ENCODE data around the gene ABI3.
A peak's percentile ranks its signal among the peaks of the same experiment; 100 is the strongest.

Gene ABI3

GRCh38 chr17:49226771-49227435, 16.4 kb downstream of the ABI3 start:
- DNase-seq = no peak

DNA sequence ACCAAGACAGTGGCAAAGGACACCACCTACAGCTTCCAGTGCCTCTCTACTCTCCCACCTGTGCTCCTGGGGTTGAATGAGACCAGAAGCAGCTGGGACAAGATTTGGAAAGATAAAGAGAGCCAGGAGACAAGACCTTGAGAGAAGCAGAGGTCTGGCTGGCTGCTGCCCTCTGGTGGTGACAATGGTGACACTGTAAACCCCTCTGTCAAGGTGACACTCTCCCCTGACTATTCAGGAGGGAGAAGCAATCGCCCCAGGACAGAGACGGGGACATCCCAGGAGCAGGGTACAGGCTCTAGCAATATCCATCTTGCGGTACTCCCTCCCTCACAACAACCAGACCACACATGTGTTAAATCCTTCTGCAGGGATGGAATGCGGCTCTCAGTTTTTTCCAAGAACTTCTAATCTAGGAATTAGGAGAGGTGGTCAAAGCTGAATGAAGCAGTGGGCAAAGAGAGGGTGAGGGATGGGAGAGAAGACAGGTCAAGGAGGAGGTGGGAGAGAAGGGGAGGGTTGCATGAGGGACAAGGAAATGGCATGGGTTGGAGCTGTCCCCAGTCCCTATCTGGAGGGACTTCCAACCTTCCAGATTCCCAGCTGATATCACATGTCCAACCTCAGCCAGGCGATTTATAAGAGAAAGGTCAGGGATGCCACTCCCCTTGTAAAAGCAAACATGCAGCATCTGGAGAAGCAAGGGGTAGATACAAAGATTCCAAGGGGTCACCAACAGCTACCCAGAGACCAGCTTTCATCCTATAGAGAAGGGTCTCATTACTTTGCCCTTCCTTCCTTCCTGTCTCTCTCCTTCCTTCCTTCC, 17.1 kb downstream of the ABI3 start:
- peak; percentile 32 to 62 for DNase-seq

GRCh38 chr17:49229076-49229804, 18.7 kb downstream of the ABI3 start:
- no peak for DNase-seq

DNA sequence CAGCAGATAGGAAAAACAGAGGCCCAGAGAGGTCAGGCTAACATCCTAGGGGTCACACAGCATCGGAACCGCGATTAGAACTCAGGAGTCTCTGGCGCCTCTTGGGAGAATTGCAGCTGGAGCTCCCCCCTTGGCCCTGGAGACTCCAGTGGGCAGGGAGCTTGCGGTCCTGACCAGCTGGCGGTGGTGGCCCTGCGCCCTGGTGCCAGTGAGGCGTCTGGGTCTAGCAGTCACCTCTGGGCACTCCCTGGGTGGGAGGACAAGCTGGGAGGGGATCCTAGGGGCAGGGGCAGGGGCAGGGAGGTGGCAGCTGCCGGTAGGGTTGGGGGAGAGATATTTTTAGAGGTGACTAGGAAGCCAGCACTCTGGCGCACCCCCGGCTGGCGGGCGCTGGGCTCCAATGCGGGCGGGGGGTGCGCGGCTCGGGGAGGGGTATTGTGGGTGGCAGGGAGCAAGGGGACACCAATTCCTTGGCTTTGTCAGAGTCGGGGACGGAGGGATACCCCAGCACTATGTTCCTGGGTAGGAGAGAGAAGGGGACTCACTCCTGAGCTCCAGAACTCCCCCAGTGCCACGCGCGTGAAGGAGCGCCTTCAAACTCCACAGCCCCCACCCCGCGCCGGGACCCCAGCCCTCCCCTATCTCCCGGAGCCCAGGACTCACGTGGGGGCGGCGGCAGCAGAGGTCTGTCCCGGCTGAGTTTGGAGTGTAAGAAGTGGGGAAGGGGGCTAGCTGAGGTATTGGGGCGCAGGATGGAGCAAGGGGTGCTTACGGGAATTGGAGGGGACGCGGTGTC, 19.5 kb downstream of the ABI3 start:
- DNase-seq = no peak

DNA sequence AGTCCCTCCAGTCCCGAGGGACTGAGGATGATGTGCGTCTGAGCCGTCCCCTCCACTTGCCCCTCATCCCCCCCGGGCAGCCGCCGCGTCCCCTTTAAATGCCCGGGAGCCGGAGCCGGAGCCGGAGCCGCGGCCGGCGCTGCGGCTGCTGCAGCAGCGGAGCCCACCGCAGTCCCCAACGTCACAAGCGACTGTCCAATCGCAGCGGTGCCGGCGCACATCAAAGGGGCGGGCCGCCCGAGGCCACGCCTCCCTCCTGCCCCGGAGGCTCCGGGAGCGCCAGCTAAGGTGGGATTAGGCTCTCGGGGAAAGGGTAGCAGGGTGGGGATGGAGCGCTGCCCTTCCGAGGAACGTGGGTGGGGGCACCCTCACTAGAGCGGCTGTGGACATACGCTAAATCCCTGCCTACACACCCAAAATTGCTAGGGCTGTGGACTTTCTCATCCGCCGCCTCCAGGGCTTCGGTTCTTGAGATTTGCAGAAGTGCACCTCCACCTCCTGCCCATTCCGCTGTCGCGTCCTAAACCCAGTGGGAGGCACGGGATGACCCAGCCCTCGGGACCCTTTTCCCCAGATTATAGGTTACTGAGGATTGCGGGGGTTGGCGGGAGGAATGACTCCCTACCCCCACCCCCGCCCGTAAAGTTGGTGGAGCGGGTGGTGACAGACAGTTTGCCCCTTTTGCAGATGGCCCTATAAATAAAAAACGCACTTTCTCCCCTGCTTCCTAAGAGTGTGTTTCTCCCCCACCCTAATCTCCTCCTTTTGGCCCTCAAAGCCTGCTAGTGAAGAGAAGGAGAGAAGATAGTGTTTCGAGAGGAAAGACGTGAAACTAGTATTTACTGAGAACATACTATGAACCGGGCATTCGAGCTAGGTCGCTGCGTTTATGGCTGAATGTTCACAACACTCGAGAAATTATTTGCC, 20.4 kb downstream of the ABI3 start, which contains the start of gene PHOSPHO1:
TSS of gene PHOSPHO1 (minus strand) at position 152 of the 927 bp plus-strand sequence. CDS start 4,096 bp downstream, outside the sequence.
- peak; percentile 27 to 41 for DNase-seq

GRCh38 chr17:49231563-49231894, 21.0 kb downstream of the ABI3 start:
- no peak for DNase-seq

- DNase-seq = no peak
Measured at GRCh38 chr17:49234509-49235080, 24.1 kb downstream of the ABI3 start.

GRCh38 chr17:49235896-49236295, 25.4 kb downstream of the ABI3 start:
- DNase-seq = no peak

- DNase-seq = no peak
Measured at GRCh38 chr17:49239963-49240362, 29.5 kb downstream of the ABI3 start.

DNA sequence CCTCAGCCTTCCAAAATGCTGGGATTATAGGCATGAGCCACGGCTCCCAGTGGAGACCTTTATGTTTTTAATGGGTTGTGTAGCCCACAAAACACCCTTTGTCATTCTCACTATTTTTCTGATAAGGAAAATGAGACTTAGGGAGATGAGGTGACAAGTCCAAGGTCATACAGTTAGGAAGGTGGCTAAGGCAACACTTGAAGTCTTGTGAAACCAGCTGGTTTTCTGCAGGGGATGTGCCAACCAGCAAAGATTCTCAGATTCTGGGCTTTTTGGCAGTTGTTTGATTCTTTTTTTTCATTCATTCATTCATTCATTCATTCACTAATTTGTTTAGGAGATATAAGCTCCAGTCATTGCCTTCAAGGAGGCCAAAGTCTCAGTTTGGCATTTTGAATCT, 30.1 kb downstream of the ABI3 start:
- DNase-seq = no peak

DNA sequence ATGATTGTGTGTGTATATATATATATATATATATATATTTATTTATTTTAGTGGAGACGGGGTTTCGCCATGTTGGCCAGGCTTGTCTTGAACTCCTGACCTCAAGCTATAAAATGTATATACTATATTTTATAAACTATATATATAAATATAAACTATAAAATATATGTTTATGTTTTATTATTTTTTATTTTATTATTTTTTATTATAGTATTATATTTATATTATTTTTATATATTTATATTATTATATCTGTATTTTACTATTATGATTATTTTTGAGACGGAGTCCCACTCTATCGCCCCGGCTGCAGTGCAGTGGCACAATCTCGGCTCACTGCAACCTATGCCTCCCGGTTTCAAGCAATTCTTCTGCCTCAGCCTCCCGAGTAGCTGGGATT, 30.5 kb downstream of the ABI3 start:
- DNase-seq = no peak

DNA sequence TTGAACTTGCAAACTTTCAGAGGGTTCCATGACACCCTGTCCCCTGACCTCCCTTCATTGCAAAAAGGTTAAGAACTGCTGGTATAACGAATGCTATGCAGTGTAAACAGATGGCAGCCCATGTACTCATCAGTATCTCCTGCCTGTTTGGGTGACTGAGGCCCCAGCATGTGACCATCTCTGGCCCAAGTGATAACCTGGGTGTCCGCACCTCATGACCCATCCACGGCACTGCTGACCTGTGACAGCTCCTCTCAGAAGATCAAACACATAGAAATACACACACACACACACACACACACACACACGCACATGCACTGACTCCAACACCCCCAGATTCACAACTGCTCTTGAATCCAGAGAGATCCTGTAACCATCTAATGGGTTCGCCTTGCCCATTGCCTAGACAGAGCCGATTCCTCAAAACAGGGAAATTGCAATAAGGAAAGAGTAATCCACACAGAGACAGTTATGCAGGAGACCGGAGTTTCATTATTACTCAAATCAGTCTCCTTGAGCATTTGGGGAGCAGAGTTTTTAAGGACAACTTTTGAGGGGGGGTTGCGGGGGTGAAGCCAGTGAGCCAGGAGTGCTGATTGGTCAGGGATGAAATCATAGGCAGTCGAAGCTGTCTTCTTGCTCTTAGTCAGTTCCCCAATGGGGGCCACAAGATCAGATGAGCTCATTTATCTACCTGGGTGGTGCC, 31.3 kb downstream of the ABI3 start:
- DNase-seq = no peak

- no peak for DNase-seq
Measured at GRCh38 chr17:49242813-49243212, 32.3 kb downstream of the ABI3 start.

GRCh38 chr17:49244839-49245238, 34.3 kb downstream of the ABI3 start:
- DNase-seq = no peak

GRCh38 chr17:49247944-49248343, 37.4 kb downstream of the ABI3 start:
- no peak for DNase-seq

DNA sequence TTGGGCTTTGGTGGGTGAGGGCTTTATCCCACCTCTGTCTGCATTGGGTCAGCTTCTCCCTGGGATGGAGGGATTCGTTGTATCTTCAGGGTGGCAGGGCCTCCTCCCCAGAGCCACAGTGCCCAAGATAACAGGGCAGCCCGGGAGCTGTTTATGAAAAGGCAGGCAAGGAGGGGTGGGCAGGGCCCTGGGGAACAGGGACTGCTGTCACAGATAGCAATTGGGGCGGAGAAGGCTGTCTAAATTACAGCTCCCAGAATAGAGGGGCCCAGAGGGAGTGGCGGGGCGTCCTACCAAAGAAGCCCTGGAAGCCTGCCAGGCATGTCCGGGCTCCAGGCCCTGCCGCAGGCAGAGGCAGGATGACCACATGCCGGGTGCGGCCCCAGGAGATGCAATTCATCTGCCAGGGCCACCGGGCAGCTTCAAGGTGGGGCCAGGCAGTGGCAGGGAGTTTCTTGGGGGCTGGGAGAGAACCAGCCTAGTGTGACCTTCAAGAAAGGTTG, 38.8 kb downstream of the ABI3 start:
- no peak for DNase-seq

- no peak for DNase-seq
Measured at GRCh38 chr17:49249890-49250522, 39.5 kb downstream of the ABI3 start.

DNA sequence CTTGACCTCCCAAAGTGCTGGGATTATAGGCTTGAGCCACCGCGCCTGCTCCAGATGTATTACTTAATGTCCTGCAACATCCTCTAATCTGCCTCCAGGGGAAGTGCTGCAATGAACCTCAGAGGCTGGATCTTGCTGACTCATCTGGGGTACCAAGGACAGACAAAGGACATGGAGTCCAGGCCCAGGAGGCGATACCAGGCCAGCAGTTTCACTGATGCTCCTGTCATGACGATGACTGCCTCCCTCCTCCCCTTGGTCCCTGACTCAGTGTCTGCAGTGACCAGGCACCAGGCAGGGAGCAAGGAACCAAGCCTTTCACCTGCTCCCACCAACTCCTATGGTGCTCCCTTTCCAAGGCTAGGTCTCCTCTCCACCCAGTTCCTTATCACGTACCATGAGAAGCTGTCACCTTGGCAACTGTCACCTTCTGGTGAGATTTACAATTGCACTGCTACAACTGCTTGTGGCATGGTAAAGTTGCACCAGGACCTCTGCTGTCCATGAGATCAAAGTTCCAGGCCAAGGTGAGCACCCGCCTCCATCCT, 41.7 kb downstream of the ABI3 start:
- DNase-seq = no peak

GRCh38 chr17:49254066-49254465, 43.6 kb downstream of the ABI3 start:
- DNase-seq = no peak

DNA sequence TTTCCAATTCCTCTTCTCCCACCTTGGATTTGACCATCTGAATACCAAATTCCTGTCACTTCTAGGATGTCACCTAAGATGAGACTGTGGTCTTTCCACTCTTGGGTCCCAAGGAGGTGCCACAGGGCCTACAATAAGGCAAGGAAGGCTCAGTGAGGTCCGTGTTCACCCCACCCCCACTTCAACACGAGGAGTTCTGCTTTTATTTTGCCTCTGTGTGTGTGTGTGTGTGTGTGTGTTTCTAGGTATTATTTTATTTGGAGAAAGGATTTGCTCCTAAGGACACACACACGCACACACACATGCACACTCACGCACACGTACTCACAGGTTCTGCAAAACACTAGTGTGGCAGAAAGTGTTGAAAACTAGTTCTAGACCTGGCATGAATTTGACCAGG, 44.6 kb downstream of the ABI3 start:
- DNase-seq = no peak

All from NCI-H187 (cell line).